ENCODE measurements around the gene VPS35L.

- TF ChIP-seq YY1 (IDR thresholded peaks at IDR 0.05; ENCODE audit: insufficient read depth, insufficient read length): no peak
- no peak for TF ChIP-seq ZNF274 (IDR thresholded peaks at IDR 0.05; ENCODE audit: low read depth, low read length)
Observed at GRCh38 chr16:19741354-19741753, 185.9 kb downstream of the VPS35L start.
